GDM1 (cell line): Measurements from ENCODE around the gene MCF2L.

ENCODE experiments used
- DNase-seq: peaks from one replicate; lab custom pipeline; 2025; lab: John Stamatoyannopoulos, UW

MCF2L gene

DNA sequence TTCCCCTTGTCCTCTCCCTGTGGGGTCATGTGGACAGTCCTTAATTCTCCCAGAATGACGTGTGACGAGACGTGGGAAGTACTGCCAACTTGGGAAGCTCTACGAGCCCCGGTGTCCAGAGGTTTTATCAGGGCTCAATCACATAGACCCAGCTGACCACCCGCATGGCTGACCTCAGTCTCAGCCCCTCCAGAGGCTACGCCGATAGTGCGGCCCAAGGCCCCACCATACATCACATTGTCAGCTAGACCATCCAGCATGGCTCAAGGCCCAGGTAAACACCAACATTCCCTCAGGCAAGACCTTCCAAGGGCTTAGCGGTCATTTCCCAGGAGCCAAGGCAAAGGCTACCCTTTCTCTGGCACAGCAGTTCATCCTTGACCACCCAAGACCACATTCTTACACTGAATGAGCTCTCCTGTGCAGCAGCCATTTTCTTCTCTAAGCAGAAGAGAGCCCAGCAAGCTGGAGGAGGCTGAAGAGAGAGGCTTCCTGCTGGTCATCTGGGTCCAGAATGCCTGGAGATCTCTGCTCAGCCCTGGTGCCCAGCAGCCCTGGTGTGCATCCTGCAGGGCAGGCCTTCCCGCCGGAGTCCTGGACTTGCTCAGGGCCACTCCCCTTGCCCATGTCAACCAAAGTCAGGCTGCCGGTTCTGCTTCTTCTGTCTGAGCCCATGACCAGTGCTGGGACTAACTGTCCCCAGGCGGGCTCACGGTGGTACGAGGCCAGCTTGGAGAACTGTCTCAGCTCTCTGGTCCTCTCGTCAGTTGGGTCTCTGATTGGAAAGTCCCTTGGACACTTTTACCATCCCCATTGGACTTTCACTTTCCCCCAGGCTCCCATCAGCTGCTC, 145.7 kb downstream of the MCF2L start:
- DNase-seq: no peak

DNA sequence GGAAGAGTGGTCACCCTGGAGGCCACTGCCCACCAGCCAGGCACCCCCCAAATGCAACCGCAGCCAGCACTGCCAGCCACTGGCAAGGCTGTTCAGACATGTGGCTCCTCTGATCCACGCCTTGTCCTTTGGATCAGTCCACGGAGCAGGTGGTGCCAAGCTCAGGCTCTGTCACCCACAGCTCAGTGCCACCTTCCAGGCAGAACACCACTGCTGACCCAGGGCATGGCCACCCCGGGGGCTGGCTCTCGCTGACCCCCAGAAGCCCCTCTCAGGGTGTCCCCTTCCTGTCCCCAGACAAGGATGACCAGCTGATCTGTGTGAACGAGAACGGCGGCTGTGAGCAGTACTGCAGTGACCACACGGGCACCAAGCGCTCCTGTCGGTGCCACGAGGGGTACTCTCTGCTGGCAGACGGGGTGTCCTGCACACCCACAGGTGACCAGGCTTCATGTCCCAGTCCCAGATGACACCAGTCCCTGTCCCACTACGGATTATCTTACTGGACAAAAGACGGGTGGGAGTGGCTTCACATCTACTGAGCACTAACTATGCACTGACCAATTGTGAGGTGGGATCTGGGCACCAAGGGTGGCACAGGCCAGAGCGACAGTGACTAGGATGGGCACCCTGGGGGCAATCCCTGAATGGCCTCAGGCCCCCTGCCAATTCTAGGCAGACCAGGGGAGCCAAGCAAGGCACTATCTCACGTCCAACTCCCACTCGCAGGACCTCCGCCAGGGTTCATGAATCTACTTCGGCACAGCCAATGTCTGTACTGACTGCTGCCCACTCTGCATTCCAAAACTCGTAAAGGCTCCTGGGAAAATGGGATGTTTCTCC, 146.6 kb downstream of the MCF2L start:
- DNase-seq: no peak

DNA sequence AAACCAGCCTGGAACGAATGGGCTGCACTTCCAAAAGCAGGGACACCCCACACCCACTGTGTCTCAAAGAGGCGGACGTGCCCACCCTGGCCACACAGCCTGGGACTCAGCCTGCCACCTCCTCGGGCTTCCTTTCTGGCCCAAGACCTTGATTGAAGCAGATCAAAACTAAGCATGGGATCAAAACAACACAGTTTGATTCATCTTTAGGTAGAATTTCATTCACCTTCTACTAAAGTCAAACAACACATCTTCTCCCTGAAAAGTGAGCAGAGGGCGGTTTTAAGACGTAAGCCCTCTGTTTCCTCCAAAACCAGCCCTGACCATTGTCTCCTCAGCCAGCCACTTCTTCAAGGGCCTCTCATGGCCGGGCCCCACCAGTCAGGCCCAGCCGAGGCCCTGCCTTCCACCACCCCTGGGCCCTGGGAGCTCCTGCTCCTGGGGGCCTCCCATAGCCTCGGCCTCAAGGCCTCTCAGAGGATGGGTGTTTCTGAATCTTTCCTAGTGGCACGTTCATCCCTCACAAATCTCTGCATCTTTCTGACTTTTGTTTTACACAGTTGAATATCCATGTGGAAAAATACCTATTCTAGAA, 147.3 kb downstream of the MCF2L start:
- DNase-seq: no peak

DNA sequence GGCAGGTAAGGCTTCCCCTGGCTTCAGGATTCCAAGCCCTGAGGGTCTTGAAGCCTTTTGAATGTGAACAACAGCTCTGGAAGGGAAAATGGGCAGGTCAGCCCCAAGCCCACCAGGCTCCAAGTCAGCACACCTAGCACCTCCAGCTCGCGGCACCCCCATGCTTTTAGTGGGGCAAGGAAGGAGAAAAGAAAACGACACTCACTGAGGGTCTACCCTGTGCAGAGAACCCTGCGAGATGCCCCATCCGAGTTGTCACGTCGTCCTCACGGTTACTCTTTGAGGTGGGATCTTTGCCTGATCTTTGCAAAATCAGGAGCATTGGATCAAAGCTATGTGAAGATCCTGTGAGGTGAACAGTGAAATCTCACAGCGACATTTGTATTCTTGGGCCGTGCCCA, 147.9 kb downstream of the MCF2L start:
- no peak for DNase-seq

DNA sequence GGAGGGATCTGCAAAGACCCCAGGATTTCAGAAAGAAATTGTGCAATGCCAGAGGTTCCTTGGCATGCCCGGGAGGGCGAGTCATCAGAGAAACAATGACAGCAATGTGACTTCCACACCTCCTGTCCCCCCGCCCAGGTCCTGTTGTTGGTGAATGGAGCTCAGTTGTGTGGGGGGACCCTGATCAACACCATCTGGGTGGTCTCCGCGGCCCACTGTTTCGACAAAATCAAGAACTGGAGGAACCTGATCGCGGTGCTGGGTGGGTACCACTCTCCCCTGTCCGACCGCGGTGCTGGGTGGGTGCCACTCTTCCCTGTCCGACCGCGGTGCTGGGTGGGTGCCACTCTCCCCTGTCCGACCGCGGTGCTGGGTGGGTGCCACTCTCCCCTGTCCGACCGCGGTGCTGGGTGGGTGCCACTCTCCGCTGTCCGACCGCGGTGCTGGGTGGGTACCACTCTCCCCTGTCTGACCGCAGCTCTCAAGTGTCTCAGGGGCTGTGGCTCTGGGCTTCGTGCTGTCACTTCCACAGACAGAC, 148.4 kb downstream of the MCF2L start:
- no peak for DNase-seq

DNA sequence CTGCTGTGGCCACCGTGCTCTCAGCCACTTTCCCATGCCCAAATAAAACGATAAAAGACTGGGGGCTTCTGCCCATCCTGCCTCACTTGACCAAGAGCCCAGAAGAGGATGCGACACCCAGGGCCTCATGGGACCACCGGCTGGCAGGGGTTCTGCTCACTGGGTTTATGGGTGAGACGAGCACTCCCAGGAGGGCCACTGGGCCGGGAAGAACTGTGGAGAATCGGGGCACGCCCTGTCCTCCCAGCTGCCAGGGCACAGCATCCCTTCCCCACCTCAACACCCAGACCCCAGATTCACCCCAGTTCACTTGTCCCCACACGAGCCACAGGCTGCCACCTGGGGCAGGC, 148.9 kb downstream of the MCF2L start:
- DNase-seq: no peak

DNA sequence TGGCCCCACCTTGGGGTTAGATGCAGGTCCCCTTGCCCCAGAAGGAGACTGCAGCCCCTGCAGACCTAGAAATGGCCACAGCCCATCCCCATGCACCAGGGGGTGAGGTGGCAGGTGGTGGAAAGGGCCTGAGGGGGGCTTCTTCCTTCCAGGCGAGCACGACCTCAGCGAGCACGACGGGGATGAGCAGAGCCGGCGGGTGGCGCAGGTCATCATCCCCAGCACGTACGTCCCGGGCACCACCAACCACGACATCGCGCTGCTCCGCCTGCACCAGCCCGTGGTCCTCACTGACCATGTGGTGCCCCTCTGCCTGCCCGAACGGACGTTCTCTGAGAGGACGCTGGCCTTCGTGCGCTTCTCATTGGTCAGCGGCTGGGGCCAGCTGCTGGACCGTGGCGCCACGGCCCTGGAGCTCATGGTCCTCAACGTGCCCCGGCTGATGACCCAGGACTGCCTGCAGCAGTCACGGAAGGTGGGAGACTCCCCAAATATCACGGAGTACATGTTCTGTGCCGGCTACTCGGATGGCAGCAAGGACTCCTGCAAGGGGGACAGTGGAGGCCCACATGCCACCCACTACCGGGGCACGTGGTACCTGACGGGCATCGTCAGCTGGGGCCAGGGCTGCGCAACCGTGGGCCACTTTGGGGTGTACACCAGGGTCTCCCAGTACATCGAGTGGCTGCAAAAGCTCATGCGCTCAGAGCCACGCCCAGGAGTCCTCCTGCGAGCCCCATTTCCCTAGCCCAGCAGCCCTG, 149.4 kb downstream of the MCF2L start:
- DNase-seq: no peak

DNA sequence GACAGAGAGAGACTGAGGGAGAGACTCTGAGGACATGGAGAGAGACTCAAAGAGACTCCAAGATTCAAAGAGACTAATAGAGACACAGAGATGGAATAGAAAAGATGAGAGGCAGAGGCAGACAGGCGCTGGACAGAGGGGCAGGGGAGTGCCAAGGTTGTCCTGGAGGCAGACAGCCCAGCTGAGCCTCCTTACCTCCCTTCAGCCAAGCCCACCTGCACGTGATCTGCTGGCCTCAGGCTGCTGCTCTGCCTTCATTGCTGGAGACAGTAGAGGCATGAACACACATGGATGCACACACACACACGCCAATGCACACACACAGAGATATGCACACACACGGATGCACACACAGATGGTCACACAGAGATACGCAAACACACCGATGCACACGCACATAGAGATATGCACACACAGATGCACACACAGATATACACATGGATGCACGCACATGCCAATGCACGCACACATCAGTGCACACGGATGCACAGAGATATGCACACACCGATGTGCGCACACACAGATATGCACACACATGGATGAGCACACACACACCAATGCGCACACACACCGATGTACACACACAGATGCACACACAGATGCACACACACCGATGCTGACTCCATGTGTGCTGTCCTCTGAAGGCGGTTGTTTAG, 150.3 kb downstream of the MCF2L start:
- DNase-seq: no peak

DNA sequence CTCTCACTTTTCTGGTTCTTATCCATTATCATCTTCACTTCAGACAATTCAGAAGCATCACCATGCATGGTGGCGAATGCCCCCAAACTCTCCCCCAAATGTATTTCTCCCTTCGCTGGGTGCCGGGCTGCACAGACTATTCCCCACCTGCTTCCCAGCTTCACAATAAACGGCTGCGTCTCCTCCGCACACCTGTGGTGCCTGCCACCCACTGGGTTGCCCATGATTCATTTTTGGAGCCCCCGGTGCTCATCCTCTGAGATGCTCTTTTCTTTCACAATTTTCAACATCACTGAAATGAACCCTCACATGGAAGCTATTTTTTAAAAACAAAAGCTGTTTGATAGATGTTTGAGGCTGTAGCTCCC, 150.8 kb downstream of the MCF2L start:
- no peak for DNase-seq

DNA sequence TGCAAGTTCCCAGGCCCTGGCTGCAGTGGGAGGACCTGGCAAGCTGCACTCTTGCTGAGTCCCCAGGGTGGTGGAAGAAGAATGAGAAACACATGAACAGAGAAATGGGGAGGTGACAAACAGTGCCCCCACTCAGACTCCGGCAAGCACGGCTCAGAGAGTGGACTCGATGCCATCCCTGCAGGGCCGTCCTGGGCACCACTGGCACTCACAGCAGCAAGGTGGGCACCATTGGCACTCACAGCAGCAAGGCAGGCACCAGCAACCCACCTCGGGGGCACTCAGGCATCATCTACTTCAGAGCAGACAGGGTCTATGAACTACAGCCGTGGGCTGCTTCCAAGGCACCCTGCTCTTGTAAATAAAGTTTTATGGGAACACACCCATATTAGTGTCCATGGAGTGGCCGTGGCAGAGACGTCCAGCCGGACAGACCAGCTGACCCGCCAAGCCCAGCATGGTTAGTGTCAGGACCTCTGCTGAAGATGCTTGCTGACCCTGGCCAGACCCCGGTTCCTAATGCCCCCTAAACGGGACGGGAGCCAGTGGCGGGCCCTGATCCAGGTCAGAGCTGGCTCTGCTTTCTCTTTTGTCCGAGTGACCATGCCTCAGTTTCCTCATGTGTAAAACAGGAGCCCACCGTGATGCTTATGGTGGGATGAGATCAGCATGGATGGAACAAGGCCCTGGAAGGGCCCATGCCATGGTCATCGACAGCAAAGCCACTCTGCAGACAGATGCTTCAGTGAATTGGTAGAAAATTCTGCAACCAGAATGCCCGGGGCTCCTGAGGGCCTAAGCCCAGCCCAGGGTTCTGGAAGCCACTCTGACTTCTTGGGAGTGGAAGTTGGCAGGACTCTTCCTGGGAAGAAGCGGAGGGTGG, 151.5 kb downstream of the MCF2L start:
- DNase-seq: no peak

DNA sequence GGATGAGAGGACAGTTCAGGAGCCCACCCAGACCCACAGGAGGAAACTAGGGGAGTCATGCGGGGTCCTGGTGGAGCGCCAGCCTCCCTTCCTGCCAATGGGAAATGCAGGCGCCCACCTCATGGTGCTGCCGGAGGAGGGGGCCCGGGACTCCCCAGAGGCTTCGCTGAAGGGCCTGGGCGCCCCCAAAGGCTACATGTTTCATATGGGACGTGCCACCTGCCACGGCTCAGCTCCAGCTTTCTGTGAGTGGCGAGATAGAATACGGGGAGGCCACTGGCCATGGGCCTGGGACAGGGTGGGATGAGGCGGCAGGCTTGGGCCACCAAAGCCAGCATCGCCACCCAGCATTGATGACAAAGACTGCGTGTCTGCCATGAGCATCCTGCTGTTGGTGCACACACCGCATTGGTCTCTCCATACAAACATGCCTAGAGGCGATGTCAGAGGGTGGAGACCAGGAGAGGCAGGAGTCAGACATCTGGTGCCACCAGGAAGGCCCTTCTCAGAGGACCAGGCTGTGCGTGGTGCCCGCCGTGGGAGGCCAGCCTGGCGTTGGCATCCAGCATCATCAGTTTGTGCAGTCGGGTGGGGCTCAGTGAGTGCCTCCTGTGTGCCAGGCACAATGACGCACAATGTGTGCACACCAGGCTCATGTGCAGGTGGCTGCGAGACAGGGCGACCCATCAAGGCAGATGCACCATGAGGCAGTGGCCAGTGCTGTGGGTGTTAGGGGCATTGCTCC, 152.3 kb downstream of the MCF2L start:
- no peak for DNase-seq

DNA sequence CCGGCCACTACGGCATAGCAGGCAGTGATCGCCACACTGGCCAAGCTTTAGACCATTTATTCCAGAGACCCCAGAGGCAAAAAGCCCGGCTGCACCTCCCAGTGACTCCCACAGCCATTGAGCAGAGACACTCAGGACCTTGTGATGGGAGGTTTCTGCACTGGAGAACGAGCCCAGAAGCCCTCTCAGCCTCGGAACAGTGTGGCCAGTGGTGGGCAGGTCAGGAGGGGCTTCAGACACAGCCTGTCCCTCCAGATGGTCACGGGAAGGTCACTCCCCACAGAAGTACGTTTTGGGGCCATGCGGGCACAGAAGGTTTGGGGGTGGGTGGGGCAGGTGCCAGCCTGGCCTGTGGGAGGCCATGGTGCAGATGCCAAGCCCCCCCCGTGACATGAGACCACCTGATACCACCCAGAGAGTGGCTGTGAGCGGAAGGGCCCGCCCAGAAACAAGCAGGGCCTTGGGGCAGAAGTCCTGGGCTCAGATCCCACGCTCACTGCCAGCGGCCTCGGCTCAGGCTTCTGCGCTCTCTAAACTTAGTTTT, 153.0 kb downstream of the MCF2L start:
- DNase-seq: no peak

DNA sequence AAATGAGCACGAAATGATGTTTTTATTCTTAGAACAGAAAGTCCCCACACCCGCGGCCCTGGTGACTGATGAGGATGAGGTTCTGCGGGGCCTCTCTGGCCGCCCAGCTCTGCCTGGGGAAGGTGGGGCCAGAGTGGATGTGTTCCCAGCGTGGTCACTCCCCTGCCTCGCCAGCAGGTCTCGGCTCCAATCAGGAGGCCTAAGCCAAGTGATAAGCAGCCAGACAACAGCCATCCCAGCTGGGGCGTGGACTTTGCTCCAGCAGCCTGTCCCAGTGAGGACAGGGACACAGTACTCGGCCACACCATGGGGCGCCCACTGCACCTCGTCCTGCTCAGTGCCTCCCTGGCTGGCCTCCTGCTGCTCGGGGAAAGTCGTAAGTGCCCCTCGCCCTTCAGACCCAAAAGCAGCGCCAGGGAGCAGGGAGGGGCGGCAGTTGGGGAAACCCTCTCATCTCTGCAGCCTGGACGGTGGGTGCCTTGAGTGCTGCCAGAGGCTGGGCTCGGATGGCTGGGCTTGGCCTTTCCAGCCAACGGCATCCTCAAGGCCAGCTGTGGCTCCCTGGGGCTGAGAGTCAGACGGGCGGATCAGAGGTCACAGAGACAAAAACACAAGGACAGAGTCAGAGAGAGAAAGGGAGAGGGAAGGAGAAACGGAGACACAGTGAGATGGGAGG, 153.7 kb downstream of the MCF2L start, which contains the start of gene F10:
Gene F10 (plus strand): TSS at position 250 of the 676 bp plus-strand sequence. CDS start 57 bp downstream, at position 307.
- DNase-seq: no peak

DNA sequence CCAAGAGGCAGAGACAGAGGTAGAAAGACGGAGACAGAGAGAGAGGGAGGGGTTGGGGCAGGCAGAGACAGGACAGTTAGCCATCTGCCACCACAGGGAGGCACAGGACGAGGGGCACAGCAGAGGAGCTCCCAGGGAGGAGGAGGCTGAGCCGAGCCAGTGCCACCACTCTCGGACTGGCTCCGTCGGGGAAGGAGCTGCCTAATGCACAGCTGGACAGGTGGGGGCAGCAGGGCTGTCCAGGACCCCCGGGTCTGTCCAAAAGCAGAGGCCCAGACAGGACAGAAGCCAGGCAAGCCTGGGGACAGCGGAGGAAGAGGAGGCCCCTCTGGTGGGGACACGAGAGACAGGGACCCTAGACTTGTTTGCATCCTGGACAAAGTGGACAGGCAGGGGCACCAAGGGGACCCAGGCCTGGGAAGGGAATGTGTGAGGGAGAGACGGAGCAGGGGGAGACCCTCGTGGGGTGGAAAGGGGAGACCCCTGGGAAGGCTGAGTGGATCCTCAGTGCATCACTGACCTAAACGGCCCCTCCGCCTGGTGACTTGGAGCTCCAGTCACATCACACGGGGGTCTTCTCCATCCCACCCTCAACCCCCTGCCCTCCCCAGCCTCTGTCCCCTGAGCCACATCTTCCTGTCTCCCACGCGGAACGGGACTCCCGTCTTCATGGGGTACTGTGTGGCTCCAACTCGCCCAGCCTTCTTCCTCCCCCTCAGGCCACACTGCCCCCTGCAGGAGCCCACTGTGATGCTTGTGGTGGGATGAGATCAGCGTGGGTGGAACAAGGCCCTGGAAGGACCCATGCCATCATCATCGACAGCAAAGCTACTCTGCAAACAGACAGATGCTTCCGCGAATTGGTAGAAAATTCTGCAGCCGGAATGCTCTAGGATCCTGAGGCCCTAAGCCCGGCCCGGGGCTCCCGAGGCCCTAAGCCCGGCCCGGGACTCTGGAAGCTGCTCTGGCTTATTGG, 154.5 kb downstream of the MCF2L start:
- DNase-seq: no peak

DNA sequence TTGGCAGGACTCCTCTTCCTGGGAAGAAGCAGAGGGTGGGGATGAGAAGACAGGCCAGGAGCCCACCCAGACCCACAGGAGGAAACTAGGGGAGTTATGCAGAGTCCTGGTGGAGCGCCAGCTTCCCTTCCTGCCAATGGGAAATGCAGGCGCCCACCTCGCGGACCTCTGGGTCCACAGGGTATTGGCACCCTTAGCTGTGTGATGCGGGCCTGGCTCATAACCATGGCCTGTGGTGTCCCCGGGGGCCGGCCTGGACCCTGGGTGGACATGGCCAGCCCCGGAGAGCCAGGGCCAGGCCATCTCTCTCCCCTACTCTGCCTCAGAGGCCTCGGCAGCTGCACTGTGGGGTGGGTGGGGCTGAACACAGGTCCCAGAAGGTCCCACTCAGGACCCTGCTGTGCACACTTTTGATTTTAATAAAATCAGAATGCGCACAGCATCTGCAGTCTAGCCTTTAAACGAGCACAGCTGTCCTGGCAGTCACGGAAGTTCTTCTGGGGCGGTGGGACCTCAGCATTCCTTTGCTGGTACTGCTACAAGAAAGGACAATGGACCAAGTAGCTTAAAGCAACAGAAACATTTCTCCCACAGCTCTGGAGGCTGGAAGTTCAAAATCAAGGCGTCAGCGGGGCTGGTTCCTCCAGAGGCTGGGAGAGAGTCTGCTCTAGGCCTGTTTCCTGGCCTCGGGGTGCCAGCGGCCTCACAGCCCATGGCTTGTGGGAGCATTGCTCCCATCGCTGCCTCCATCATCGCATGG, 155.4 kb downstream of the MCF2L start:
- no peak for DNase-seq

DNA sequence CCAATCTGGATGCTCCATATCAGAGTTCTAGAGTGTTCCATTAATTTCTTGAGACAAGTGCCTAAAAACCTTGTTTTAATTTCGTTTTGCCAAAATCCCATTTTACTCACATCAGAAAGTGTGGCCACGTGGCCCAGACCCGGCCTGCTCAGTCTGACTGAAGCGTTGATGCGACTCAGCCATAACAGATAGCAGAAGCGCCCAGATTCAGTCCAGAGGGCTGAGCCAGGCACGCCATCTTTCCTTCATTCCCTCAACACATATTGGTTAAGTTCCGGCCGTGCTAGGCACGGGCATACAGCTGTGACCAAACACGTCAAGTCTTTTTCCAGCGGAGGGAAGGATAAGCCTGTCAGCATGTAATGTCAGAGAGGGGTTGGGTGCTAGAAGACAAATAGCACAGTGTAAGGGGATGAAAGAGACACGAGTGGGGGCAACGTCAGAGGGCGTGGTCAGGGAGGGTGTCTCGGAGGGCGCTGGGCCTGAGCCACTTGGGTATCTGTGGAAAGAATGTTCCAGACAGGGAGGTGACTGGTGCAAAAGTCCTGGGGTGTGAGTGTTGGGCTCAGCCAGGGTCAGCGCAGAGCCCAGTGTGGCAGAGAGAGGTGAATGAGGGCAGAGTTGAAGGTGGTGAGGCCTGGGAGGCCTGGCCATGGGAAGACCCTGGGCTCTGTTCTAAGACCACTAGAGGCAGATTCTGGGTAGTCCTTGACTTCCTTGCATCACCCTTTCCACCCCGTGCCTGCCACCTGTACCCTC, 156.7 kb downstream of the MCF2L start:
- DNase-seq: no peak
